Stimulated activated CD8-positive, alpha-beta memory T cell treated with anti-CD3 and anti-CD28 coated beads, Interleukin-7, amount 100 ng/mL, for 4 hours (primary cell): Measurements from ENCODE around the gene MUSK.
"Not testable (repeated sequence)": the region's sequence is repeated elsewhere in the genome, so short reads cannot be mapped to it uniquely, and the experiment has no call there.

Source experiments
- DNase-seq, 2 donors: peaks; one replicate each; pipeline ENCODE4 v3.0.0-alpha.2; 2020; ENCODE audit warnings: low read depth in 2 of 2

Gene MUSK

GRCh38 chr9:110695846-110696245, 27.3 kb downstream of the MUSK start:
- DNase-seq: not testable (repeated sequence)

GRCh38 chr9:110700953-110701352, 32.4 kb downstream of the MUSK start:
- no peak for DNase-seq

GRCh38 chr9:110703669-110704068, 35.1 kb downstream of the MUSK start:
- DNase-seq: no peak

GRCh38 chr9:110707419-110707818, 38.8 kb downstream of the MUSK start:
- no peak for DNase-seq

- DNase-seq: no peak
These were observed 41.8 kb downstream of the MUSK start for GRCh38 chr9:110710420-110710819.

GRCh38 chr9:110712955-110713354, 44.4 kb downstream of the MUSK start:
- DNase-seq: no peak

- DNase-seq: no peak
These were observed 45.7 kb downstream of the MUSK start for GRCh38 chr9:110714314-110714713.

- DNase-seq: no peak
These were observed 59.5 kb downstream of the MUSK start for GRCh38 chr9:110728058-110728457.

- DNase-seq: no peak
These were observed 61.0 kb downstream of the MUSK start for GRCh38 chr9:110729641-110730040.

GRCh38 chr9:110731437-110732028, 62.9 kb downstream of the MUSK start:
- DNase-seq: no peak

- DNase-seq: no peak
These were observed 70.4 kb downstream of the MUSK start for GRCh38 chr9:110738982-110739381.

- no peak for DNase-seq
These were observed 74.3 kb downstream of the MUSK start for GRCh38 chr9:110742741-110743371.

GRCh38 chr9:110744715-110745384, 76.3 kb downstream of the MUSK start:
- no peak for DNase-seq

GRCh38 chr9:110745676-110746075, 77.1 kb downstream of the MUSK start:
- DNase-seq: no peak

GRCh38 chr9:110746211-110746930, 77.8 kb downstream of the MUSK start:
- DNase-seq: no peak

GRCh38 chr9:110748251-110748893, 79.8 kb downstream of the MUSK start:
- no peak for DNase-seq

- no peak for DNase-seq
These were observed 81.7 kb downstream of the MUSK start for GRCh38 chr9:110750272-110750671.

- no peak for DNase-seq
These were observed 83.4 kb downstream of the MUSK start for GRCh38 chr9:110751971-110752370.

GRCh38 chr9:110752766-110753165, 84.2 kb downstream of the MUSK start:
- no peak for DNase-seq

- no peak for DNase-seq
These were observed 85.2 kb downstream of the MUSK start for GRCh38 chr9:110753731-110754231.

GRCh38 chr9:110755179-110755578, 86.6 kb downstream of the MUSK start:
- DNase-seq: no peak

GRCh38 chr9:110758201-110758600, 89.6 kb downstream of the MUSK start:
- DNase-seq: no peak
